Kidney capillary endothelial cell (primary cell): Measurements from ENCODE around the gene ZFAND5.

Source experiments
- DNase-seq: peaks from one replicate; pipeline ENCODE4 v3.0.0-alpha.2; 2018; ENCODE audit warnings: low spot score

Gene ZFAND5

GRCh38 chr9:72364679-72365524 lies at the start of gene ZFAND5:
ZFAND5 (minus strand) TSS chr9:72365208; CDS start chr9:72360778, 4,430 bp downstream.
- peak; percentile 94 for DNase-seq

- DNase-seq = no peak
These were observed 47.6 kb upstream of the ZFAND5 start for GRCh38 chr9:72412483-72413040.

GRCh38 chr9:72410214-72410613 lies 45.2 kb upstream of the ZFAND5 start:
- DNase-seq = no peak

GRCh38 chr9:72407114-72407513 lies 42.1 kb upstream of the ZFAND5 start:
- DNase-seq = no peak

GRCh38 chr9:72402744-72403143 lies 37.7 kb upstream of the ZFAND5 start:
- DNase-seq = no peak

GRCh38 chr9:72401396-72401795 lies 36.4 kb upstream of the ZFAND5 start:
- DNase-seq = no peak

GRCh38 chr9:72400866-72401265 lies 35.9 kb upstream of the ZFAND5 start:
- no peak for DNase-seq

GRCh38 chr9:72399391-72399790 lies 34.4 kb upstream of the ZFAND5 start:
- no peak for DNase-seq

GRCh38 chr9:72396247-72397091 lies 31.5 kb upstream of the ZFAND5 start:
- DNase-seq = no peak

- no peak for DNase-seq
These were observed 29.1 kb upstream of the ZFAND5 start for GRCh38 chr9:72394066-72394465.

GRCh38 chr9:72390907-72391306 lies 25.9 kb upstream of the ZFAND5 start:
- no peak for DNase-seq

GRCh38 chr9:72386186-72386585 lies 21.2 kb upstream of the ZFAND5 start:
- DNase-seq = no peak

- no peak for DNase-seq
These were observed 19.9 kb upstream of the ZFAND5 start for GRCh38 chr9:72384710-72385485.

- DNase-seq = no peak
These were observed 19.1 kb upstream of the ZFAND5 start for GRCh38 chr9:72383978-72384709.

GRCh38 chr9:72382405-72382804 lies 17.4 kb upstream of the ZFAND5 start:
- DNase-seq = no peak

- DNase-seq = no peak
These were observed 12.0 kb upstream of the ZFAND5 start for GRCh38 chr9:72377041-72377440.

- no peak for DNase-seq
These were observed 6.1 kb upstream of the ZFAND5 start for GRCh38 chr9:72371151-72371550.

- peak; percentile 71 for DNase-seq
These were observed 683 bp upstream of the ZFAND5 start for GRCh38 chr9:72365525-72366256.

- peak; percentile 63 for DNase-seq
These were observed 915 bp downstream of the ZFAND5 start for GRCh38 chr9:72363908-72364678.

- DNase-seq = no peak
These were observed 1.8 kb downstream of the ZFAND5 start for GRCh38 chr9:72363236-72363635.
